ENCODE measurements around the gene DNAJB6.

DNA sequence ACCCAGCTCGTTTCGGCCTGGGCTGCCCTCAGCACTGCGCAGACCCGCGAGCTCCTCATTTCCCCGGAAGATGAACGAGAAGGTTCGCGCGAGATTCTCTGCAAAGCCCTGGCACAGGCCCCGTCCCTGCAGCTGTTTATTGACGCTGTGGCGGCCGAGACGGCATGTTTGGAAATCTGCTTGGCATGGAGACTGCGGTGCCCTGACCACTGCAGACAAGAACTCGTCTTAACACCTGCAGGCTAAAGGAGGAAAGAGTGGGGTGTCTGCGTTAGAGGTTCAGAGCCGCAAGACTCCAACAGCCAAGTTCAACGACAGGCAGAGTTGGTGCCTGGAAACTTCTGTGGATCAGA, 125.6 kb downstream of the DNAJB6 start:
- no peak for TF ChIP-seq POLR2A (IDR thresholded peaks at IDR 0.05; ENCODE audit: low read depth)
- TF ChIP-seq, protein P1, sequence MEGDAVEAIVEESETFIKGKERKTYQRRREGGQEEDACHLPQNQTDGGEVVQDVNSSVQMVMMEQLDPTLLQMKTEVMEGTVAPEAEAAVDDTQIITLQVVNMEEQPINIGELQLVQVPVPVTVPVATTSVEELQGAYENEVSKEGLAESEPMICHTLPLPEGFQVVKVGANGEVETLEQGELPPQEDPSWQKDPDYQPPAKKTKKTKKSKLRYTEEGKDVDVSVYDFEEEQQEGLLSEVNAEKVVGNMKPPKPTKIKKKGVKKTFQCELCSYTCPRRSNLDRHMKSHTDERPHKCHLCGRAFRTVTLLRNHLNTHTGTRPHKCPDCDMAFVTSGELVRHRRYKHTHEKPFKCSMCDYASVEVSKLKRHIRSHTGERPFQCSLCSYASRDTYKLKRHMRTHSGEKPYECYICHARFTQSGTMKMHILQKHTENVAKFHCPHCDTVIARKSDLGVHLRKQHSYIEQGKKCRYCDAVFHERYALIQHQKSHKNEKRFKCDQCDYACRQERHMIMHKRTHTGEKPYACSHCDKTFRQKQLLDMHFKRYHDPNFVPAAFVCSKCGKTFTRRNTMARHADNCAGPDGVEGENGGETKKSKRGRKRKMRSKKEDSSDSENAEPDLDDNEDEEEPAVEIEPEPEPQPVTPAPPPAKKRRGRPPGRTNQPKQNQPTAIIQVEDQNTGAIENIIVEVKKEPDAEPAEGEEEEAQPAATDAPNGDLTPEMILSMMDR (IDR thresholded peaks at IDR 0.05): no peak

Data from esophagus muscularis mucosa (tissue), 3 donors.